Measurements from ENCODE around the gene PPP4R3B.

DNA sequence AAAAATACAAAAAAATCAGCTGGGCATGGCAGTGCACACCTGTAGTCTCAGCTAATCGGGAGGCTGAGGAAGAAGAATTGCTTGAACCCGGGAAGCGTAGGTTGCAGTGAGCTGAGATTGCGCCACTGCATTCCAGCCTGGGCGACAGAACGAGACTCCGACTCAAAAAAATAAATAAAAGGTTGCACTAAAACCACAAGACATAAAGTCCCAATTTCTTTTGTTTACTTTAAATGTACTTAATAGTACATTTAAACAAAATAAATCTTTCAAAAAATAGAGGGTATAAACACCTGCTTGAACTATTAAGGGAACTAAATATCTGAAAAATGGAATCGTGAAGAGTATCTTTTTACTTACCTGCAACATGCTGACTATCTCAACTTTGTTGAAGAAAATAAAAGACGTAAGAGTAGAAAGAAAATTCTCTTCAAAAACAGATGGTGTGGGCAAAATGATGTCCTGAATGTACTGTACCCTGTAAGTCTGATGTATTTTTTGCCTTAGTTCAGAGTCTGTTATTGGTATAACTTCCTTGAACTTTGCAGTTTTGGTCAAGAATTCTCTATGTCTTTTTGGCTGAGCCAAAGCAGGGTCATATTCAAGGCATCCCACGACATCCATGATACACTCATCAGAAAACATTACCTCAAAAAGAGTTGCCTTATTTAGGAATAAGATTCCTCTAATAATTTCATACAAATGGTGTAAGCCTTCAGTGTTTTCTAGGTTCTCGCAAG lies 19.2 kb downstream of the PPP4R3B start:
- TF ChIP-seq CTCF (conservative IDR thresholded peaks at IDR 0.05; ENCODE audit: low read length) (no peak), EZH2phosphoT487 (IDR thresholded peaks at IDR 0.05; ENCODE audit: borderline replicate concordance) (no peak)
